Right lobe of liver (tissue), 6 donors: ENCODE data around the gene CCNF. TPM values are rescaled to one million over a fixed set of nuclear protein-coding genes. Genes with fewer than 3 reads are reported as not detected.
"Not testable (repeated sequence)": the region's sequence is repeated elsewhere in the genome, so short reads cannot be mapped to it uniquely, and the experiment has no call there.

ENCODE experiments used
- ATAC-seq, 4 donors: fragments of 200-7000 bp; cut with Tn5 transposase; one replicate each; pipeline ENCODE4 v1.9.1; 2020; ENCODE audit warnings: mild to moderate bottlenecking in 4 of 4, moderate library complexity in 4 of 4
- DNase-seq, 3 donors: peaks; one replicate each; pipeline ENCODE4 v3.0.0-alpha.2; 2020
- H3K27ac ChIP-seq, 3 donors: fragments of 200-600 bp; one replicate each; pipeline ENCODE4 v1.8.0; 2022
- H3K27me3 ChIP-seq, 2 donors: fragments of 200-600 bp; one replicate each; pipeline ENCODE4 v1.8.0; 2022
- H3K36me3 ChIP-seq, 4 donors: fragments of 200-600 bp; sonication (generic) in 1 of 4; one replicate each; pipeline versions ENCODE4 v1.5.1 to v1.8.0; 2017 to 2022; ENCODE audit warnings: control low read depth in 1 of 4
- H3K4me1 ChIP-seq, 4 donors: fragments of 200-600 bp; sonication (generic) in 1 of 4; one replicate each; pipeline versions ENCODE4 v1.5.1 to v1.8.0; 2017 to 2022; ENCODE audit warnings: control low read depth in 1 of 4
- H3K4me3 ChIP-seq, 3 donors: fragments of 200-600 bp; one replicate each; pipeline ENCODE4 v1.8.0; 2022
- H3K9me3 ChIP-seq, 4 donors: fragments of 200-600 bp; sonication (generic) in 1 of 4; one replicate each; pipeline versions ENCODE4 v1.5.1 to v1.8.0; 2017 to 2022; ENCODE audit warnings: control low read depth in 1 of 4
- CTCF ChIP-seq, 4 donors: fragments of 200-600 bp in 3 of 4; fragments of 450-650 bp in 1 of 4; IDR thresholded peaks; one replicate each; pipeline versions ENCODE4 v1.5.1 to v1.8.0; 2016 to 2022; ENCODE audit warnings: antibody characterized with exemption in 4 of 4, mild to moderate bottlenecking in 2 of 4
- POLR2A ChIP-seq: fragments of 450-650 bp; IDR thresholded peaks from one replicate; pipeline ENCODE4 v1.6.1; 2017; ENCODE audit warnings: antibody characterized with exemption, mild to moderate bottlenecking
- WGBS: methylation state at CpG from one replicate; pipeline ENCODE4 v1.1.6; 2018; ENCODE audit warnings: low coverage, low lambda C conversion rate; ENCODE audit not compliant: insufficient coverage; ENCODE audit errors: missing lambda C conversion rate; 5-methylcytosine and 5-hydroxymethylcytosine counted together
- intact Hi-C, 2 donors: fragments of 100-400 bp; cut with DNase I; formaldehyde crosslinking; loops; one replicate each; pipeline versions ENCODE4 v1.11.2 to v1.14.1; 2022
- long read RNA-seq: library from polyadenylated mRNA; unstranded; transcript quantifications from one replicate; pipeline ENCODE4 v2.0.0, GENCODE V29; 2019
- total RNA-seq, 6 experiments: library from RNA; depleted of rRNA in 2 of 6; stranded (reverse); fragments of >200 nt in 2 of 6; fragmentation: NEBNext Ultra II Directional in 3 of 6; extraction: Animal tissue kit (Norgen Biotek cat#: 25700) in 3 of 6; gene quantifications; one replicate each; pipeline versions ENCODE4 v1.1.0 to v1.2.4, GENCODE V29; 2016 to 2023
- donor health status: DM: no; HTN: yes; CAD: no.
- donor health status: DM: no; HTN: no; CAD: no.
- donor health status: DM: no; HTN: no; CAD: no.
- donor health status: DM: no; HTN: yes; CAD: no.
- donor health status: DM: no; HTN: yes; CAD: no.

The CCNF gene
- 1 to 10 TPM; 1.3 to 2.7 (median 1.7) TPM for total RNA-seq
- long read RNA-seq, partial matches to known transcripts = 0 of 1 reads
- long read RNA-seq, other reads (novel, unspliced or antisense) = 1 of 1 reads

DNA sequence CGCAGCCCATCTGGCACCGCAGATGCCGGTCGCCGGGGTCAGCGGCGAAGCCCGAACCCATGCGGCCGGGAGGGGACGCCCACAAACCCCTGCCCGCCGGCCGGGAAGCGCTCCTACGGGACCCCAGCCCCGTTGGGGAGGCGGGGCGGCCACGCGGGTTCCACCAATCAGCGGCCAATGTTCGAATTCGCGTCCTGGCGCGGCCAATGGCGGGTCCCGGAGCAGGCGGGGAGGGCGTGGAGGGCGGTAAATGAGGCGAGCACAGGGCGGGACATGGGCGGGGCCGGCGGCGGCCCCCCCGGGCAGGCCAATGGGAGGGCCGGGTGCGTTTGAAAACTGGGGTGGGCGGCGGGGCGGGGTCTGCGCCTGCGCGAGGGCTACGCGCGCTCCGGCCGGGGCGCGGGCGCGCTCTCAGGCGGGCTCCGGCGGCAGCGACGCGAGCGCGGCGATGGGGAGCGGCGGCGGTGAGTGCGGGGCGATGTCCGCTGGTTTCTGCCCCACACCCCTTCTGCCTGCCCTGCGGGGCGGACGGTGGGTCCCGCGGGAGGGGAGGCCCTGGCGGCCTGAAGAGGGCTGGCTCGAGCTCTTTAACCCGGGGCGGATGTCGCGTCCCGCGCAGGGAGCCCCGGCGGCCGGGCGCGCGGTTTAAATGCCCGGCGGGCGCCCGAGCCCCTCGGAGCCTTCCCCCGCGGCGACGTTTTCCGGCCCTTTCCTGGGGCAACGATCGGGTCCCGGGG, at the start of gene CCNF:
CCNF (plus strand) TSS at position 414 of the 737 bp plus-strand sequence; CDS start at position 449, 35 bp downstream.
- H3K9me3 ChIP-seq = no peaks in the 10 kb centered on the region

GRCh38 chr16:2383501-2383900, 45.7 kb upstream of the CCNF start:
- no peaks in the 10 kb centered on the region for H3K4me1 ChIP-seq
- TF ChIP-seq POLR2A = no peak
- TF ChIP-seq CTCF (IDR thresholded peaks at IDR 0.05) = no peak
- intact Hi-C loops = no loop called here
- H3K4me3 ChIP-seq = no peak overlapping the region
- ATAC-seq (no peak), DNase-seq (no peak)
- 71% methylated on average over 1 of the region's 1 CpG for WGBS
- H3K27ac ChIP-seq = no peak overlapping the region
- no peaks in the 10 kb centered on the region for H3K27me3 ChIP-seq
- no peaks in the 10 kb centered on the region for H3K36me3 ChIP-seq
- H3K9me3 ChIP-seq = no peaks in the 10 kb centered on the region

More for the DNA sequence above, at the start of gene CCNF:
- TF ChIP-seq POLR2A (peak; percentile 52), CTCF (IDR thresholded peaks at IDR 0.05) (peak in 1 of 4 donors; percentile 31)
- DNase-seq = peak; percentile 98 to 99 (median 98)
- 0% methylated on average over 11 of the region's 103 CpGs for WGBS
- Histone ChIP-seq H3K27ac (peak within 1 kb of the TSS in 2 of 3 donors; percentile 37 to 63), H3K36me3 (peaks cover 0 to 3% (median 0%) of the 10 kb centered on the region in 4 donors), H3K27me3 (no peaks in the 10 kb centered on the region), H3K4me3 (peak within 1 kb of the TSS; percentile 71 to 81 (median 76)), H3K4me1 (peaks cover 0 to 11% (median 2%) of the 10 kb centered on the region in 4 donors)
- intact Hi-C loops = no loop called here
- ATAC-seq = peak; percentile 97 to 98 (median 98)

- TF ChIP-seq POLR2A (no peak), CTCF (IDR thresholded peaks at IDR 0.05) (no peak)
- Histone ChIP-seq H3K27ac (no peak overlapping the region), H3K36me3 (no peaks in the 10 kb centered on the region), H3K4me1 (no peaks in the 10 kb centered on the region), H3K27me3 (no peaks in the 10 kb centered on the region), H3K4me3 (no peak overlapping the region), H3K9me3 (no peaks in the 10 kb centered on the region)
- no peak for ATAC-seq
- DNase-seq = no peak
- 15% methylated on average over 2 of the region's 2 CpGs for WGBS
- intact Hi-C loops = no loop called here
These were observed 44.8 kb upstream of the CCNF start for GRCh38 chr16:2384426-2384825.

DNA sequence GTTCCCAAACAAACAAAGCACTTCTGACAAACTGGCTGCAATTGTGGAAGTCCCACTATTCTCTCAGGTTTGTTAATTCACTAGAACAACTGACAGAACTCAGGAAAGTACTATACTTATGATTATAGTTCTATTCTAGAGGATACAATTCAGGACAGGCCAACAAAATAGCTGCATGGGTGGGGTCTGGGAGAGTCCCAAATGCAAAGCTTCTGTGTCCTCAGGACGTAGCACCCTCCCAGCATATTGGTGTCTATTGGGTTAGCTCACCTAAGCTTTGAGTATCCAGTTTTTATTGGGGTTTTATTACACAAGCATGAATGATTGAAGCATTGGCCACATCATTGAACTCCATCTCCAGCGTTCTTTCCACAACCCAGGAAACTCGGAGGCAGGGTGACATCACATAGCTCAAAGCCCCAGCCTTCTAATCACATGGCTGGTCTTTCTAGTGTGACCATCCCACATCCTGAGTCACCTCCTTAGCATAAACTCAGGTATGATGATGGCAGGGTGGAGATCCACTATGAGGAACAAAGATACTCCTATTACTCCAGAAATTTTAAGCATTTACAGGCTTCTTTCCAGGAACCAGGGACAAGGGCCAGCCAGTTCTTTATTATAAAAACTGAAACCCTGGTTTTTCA, 43.9 kb upstream of the CCNF start:
- no peaks in the 10 kb centered on the region for H3K27me3 ChIP-seq
- DNase-seq (no peak), ATAC-seq (no peak)
- H3K4me1 ChIP-seq = no peaks in the 10 kb centered on the region
- H3K27ac ChIP-seq = no peak overlapping the region
- no peaks in the 10 kb centered on the region for H3K36me3 ChIP-seq
- 81% methylated on average over 3 of the region's 3 CpGs for WGBS
- TF ChIP-seq CTCF (IDR thresholded peaks at IDR 0.05) = no peak
- TF ChIP-seq POLR2A = no peak
- H3K4me3 ChIP-seq = no peak overlapping the region
- no peaks in the 10 kb centered on the region for H3K9me3 ChIP-seq
- intact Hi-C loops = no loop called here

DNA sequence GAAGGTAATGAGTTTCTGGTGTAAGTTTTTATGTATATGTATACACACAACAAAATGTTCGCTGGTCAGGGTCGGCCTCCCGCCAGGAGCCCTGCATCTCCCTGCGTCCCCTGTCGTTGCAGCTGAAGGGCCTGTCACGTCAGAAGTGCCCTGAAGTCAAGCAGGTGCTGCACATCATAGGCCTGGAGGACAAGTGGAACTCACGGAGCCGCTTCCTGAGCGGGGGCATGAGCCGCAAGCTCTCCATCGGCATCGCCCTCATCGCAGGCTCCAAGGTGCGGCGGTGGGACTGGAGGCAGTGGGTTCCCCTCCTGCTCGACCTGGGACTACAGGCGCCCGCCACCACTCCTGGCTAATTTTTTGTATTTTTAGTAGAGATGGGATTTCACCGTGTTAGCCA, 43.3 kb upstream of the CCNF start:
- H3K27me3 ChIP-seq, H3K4me1 ChIP-seq, H3K4me3 ChIP-seq, H3K27ac ChIP-seq, DNase-seq, H3K9me3 ChIP-seq, ATAC-seq, H3K36me3 ChIP-seq, intact Hi-C loops: not testable (repeated sequence)
- 91% methylated on average over 7 of the region's 19 CpGs for WGBS
